ENCODE measurements around the gene UBE2K. TPM values are rescaled to one million over a fixed set of nuclear protein-coding genes. Genes with fewer than 3 reads are reported as not detected.

Gene UBE2K
- total RNA-seq, 1 experiment from 2014 or later = 151 TPM

- Histone ChIP-seq H4K8ac (replicated peaks; ENCODE audit: insufficient read length, low read depth, low read length) (no peak overlapping the region), H3K4me2 (ENCODE audit: insufficient read depth, insufficient read length, low read length) (no peak overlapping the region), H4K5ac (ENCODE audit: insufficient read length, low read depth, low read length) (no peak overlapping the region), H2BK15ac (ENCODE audit: low read depth, low read length) (no peak overlapping the region), H2AFZ (ENCODE audit: low read length) (no peak overlapping the region), H3K27me3 (ENCODE audit: insufficient read depth, low read length) (no peaks in the 10 kb centered on the region), H2BK20ac (ENCODE audit: low read depth, low read length, poor library complexity, severe bottlenecking) (no peak overlapping the region), H3K23ac (ENCODE audit: insufficient read length, low read depth, low read length) (no peak overlapping the region), H3K18ac (ENCODE audit: insufficient read length, low read depth, low read length) (no peak overlapping the region), H3K79me1 (ENCODE audit: insufficient read depth, low read depth, low read length, poor library complexity, severe bottlenecking) (no peaks in the 10 kb centered on the region), H2AK5ac (ENCODE audit: insufficient read length, low read length) (no peak overlapping the region), H2BK12ac (ENCODE audit: insufficient read length, low read depth, low read length) (no peak overlapping the region), H2BK120ac (ENCODE audit: low read depth, low read length, poor library complexity, severe bottlenecking) (no peak overlapping the region), H3K56ac (ENCODE audit: insufficient read length, low read depth, low read length) (no peak overlapping the region), H3K4ac (ENCODE audit: low read depth, low read length) (no peak overlapping the region), H2BK5ac (ENCODE audit: insufficient read length, low read length) (no peak overlapping the region), H3T11ph (ENCODE audit: low read length) (no peak overlapping the region), H3K4me1 (ENCODE audit: insufficient read depth, low read length) (no peaks in the 10 kb centered on the region), H3K9me3 (ENCODE audit: control insufficient read depth, low read depth, low read length) (no peaks in the 10 kb centered on the region), H3K23me2 (ENCODE audit: insufficient read length, low read depth, low read length, poor library complexity, severe bottlenecking) (no peaks in the 10 kb centered on the region), H4K20me1 (ENCODE audit: control insufficient read depth, insufficient read depth, insufficient read length) (no peaks in the 10 kb centered on the region), H3K27ac (ENCODE audit: insufficient read length, low read depth, low read length) (no peak overlapping the region), H3K9ac (ENCODE audit: extremely low read depth, insufficient read length, low read length) (no peak overlapping the region), H4K91ac (ENCODE audit: insufficient read length, low read depth, low read length) (no peak overlapping the region), H3K14ac (ENCODE audit: insufficient read depth, low read length) (no peak overlapping the region), H3K79me2 (ENCODE audit: insufficient read depth, low read length) (no peaks in the 10 kb centered on the region)
- H3K9me3 Mint-ChIP-seq = no peaks in the 10 kb centered on the region
- no CpG with 5 or more reads among the region's 3 CpGs for WGBS (ENCODE audit: extremely low coverage, insufficient read length, low lambda C conversion rate)
- H3K27ac Mint-ChIP-seq = no peak overlapping the region; a peak in 1 of 7 replicates
- DNase-seq = no peak
- no peaks in the 10 kb centered on the region for H3K27me3 Mint-ChIP-seq (ENCODE audit: low read depth)
- TF ChIP-seq, protein P1, sequence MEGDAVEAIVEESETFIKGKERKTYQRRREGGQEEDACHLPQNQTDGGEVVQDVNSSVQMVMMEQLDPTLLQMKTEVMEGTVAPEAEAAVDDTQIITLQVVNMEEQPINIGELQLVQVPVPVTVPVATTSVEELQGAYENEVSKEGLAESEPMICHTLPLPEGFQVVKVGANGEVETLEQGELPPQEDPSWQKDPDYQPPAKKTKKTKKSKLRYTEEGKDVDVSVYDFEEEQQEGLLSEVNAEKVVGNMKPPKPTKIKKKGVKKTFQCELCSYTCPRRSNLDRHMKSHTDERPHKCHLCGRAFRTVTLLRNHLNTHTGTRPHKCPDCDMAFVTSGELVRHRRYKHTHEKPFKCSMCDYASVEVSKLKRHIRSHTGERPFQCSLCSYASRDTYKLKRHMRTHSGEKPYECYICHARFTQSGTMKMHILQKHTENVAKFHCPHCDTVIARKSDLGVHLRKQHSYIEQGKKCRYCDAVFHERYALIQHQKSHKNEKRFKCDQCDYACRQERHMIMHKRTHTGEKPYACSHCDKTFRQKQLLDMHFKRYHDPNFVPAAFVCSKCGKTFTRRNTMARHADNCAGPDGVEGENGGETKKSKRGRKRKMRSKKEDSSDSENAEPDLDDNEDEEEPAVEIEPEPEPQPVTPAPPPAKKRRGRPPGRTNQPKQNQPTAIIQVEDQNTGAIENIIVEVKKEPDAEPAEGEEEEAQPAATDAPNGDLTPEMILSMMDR (conservative IDR thresholded peaks at IDR 0.05) = no peak
- H3K4me1 Mint-ChIP-seq = no peaks in the 10 kb centered on the region
- no peak overlapping the region for H3K4me3 Mint-ChIP-seq
- H3K36me3 Mint-ChIP-seq (ENCODE audit: insufficient read depth in 1 of 3, low read depth in 3 of 3) = no peaks in the 10 kb centered on the region
Measured at GRCh38 chr4:39664828-39665731, 32.9 kb upstream of the UBE2K start.

Data from H9 (cell line).